OCI-M1 (cell line): ENCODE data around the gene RPS6KA3.
"Not testable (repeated sequence)": the region's sequence is repeated elsewhere in the genome, so short reads cannot be mapped to it uniquely, and the experiment has no call there.

ENCODE experiments used
- DNase-seq: peaks from one replicate; lab custom pipeline; 2025; lab: John Stamatoyannopoulos, UW

Gene RPS6KA3

GRCh38 chrX:20265221-20265725 lies 1.4 kb downstream of the RPS6KA3 start:
- peak; percentile 91 for DNase-seq

GRCh38 chrX:20263474-20263873 lies 3.2 kb downstream of the RPS6KA3 start:
- peak; percentile 74 for DNase-seq

- no peak for DNase-seq
These were observed 5.8 kb downstream of the RPS6KA3 start for GRCh38 chrX:20260885-20261284.

GRCh38 chrX:20254712-20255299 lies 11.9 kb downstream of the RPS6KA3 start:
- DNase-seq, result no peak

- no peak for DNase-seq
These were observed 13.5 kb downstream of the RPS6KA3 start for GRCh38 chrX:20253232-20253543.

GRCh38 chrX:20252381-20253231 lies 14.1 kb downstream of the RPS6KA3 start:
- peak; percentile 55 for DNase-seq

GRCh38 chrX:20251691-20252090 lies 15.0 kb downstream of the RPS6KA3 start:
- DNase-seq, result no peak

GRCh38 chrX:20250146-20250545 lies 16.6 kb downstream of the RPS6KA3 start:
- not testable (repeated sequence) for DNase-seq

GRCh38 chrX:20248592-20249192 lies 18.0 kb downstream of the RPS6KA3 start:
- DNase-seq, result no peak

- DNase-seq, result no peak
These were observed 21.8 kb downstream of the RPS6KA3 start for GRCh38 chrX:20244931-20245330.

- DNase-seq, result no peak
These were observed 26.5 kb downstream of the RPS6KA3 start for GRCh38 chrX:20240201-20240600.

- DNase-seq, result no peak
These were observed 28.8 kb downstream of the RPS6KA3 start for GRCh38 chrX:20237864-20238263.

GRCh38 chrX:20235755-20236154 lies 31.0 kb downstream of the RPS6KA3 start:
- no peak for DNase-seq

- no peak for DNase-seq
These were observed 33.4 kb downstream of the RPS6KA3 start for GRCh38 chrX:20233336-20233735.

- no peak for DNase-seq
These were observed 35.1 kb downstream of the RPS6KA3 start for GRCh38 chrX:20231598-20231997.

- no peak for DNase-seq
These were observed 36.3 kb downstream of the RPS6KA3 start for GRCh38 chrX:20230406-20230805.

GRCh38 chrX:20229155-20229554 lies 37.6 kb downstream of the RPS6KA3 start:
- DNase-seq, result no peak

GRCh38 chrX:20228245-20228644 lies 38.5 kb downstream of the RPS6KA3 start:
- no peak for DNase-seq

- no peak for DNase-seq
These were observed 39.6 kb downstream of the RPS6KA3 start for GRCh38 chrX:20227116-20227515.

GRCh38 chrX:20225488-20225833 lies 41.2 kb downstream of the RPS6KA3 start:
- no peak for DNase-seq

- DNase-seq, result peak; percentile 28
These were observed 41.8 kb downstream of the RPS6KA3 start for GRCh38 chrX:20224814-20225487.

- peak; percentile 67 for DNase-seq
These were observed 44.8 kb downstream of the RPS6KA3 start for GRCh38 chrX:20221902-20222301.
